SK-N-SH (cell line): ENCODE results near the gene OSBPL6.

ENCODE experiments used
- ELF1 ChIP-seq: IDR thresholded peaks from 2 replicates; pipeline ENCODE4 v1.4.0; 2012
- EZH2phosphoT487 ChIP-seq: fragments of 200-600 bp; sonication (generic); IDR thresholded peaks from 2 replicates; pipeline ENCODE4 v1.6.1; 2017; ENCODE audit warnings: low read depth, mixed run types, mild to moderate bottlenecking, antibody characterized with exemption, moderate library complexity, borderline replicate concordance
- GATA2 ChIP-seq: sonication (generic); formaldehyde crosslinking; IDR thresholded peaks from 2 replicates; pipeline ENCODE4 v1.5.0; 2020; ENCODE audit warnings: mild to moderate bottlenecking, missing genetic modification reagents
- JUND ChIP-seq: IDR thresholded peaks from 2 replicates; pipeline ENCODE4 v1.4.0; 2012
- RAD21 ChIP-seq: IDR thresholded peaks from 2 replicates; pipeline ENCODE4 v1.6.1; 2012; ENCODE audit warnings: mild to moderate bottlenecking, low read length
- RFX5 ChIP-seq: IDR thresholded peaks from 2 replicates; pipeline ENCODE4 v1.6.1; 2012; ENCODE audit warnings: mild to moderate bottlenecking, improper control_type of control experiment, low read length
- SIN3A ChIP-seq: IDR thresholded peaks from 2 replicates; pipeline ENCODE4 v1.6.1; 2012; ENCODE audit warnings: low read depth, mild to moderate bottlenecking, low read length, moderate library complexity, borderline replicate concordance
- SMC3 ChIP-seq: IDR thresholded peaks from 2 replicates; pipeline ENCODE4 v1.6.1; 2012; ENCODE audit warnings: low read depth, low read length, improper control_type of control experiment
- TF ChIP-seq, protein P1 (sequence below): IDR thresholded peaks from 2 replicates; pipeline ENCODE4 v1.4.0; 2012; ENCODE audit warnings: low read depth, borderline replicate concordance
- TF ChIP-seq, protein P2 (sequence below): fragments of 200-600 bp; sonication (generic); IDR thresholded peaks from 2 replicates; pipeline ENCODE4 v1.6.1; 2017; ENCODE audit warnings: antibody characterized with exemption, mild to moderate bottlenecking, moderate library complexity
- TF ChIP-seq, protein P3 (sequence below): IDR thresholded peaks from 2 replicates; pipeline ENCODE4 v1.6.1; 2012; ENCODE audit warnings: mild to moderate bottlenecking, low read depth, low read length, moderate library complexity
- TF ChIP-seq, protein P4 (sequence below): fragments of 150-350 bp; IDR thresholded peaks from 2 replicates; pipeline ENCODE4 v1.6.1; 2016; ENCODE audit warnings: mild to moderate bottlenecking, low read depth, low read length
- TF ChIP-seq, protein P5 (sequence below): fragments of 150-350 bp; IDR thresholded peaks from 2 replicates; pipeline ENCODE4 v1.6.1; 2017; ENCODE audit warnings: antibody characterized with exemption, low read length, low read depth, borderline replicate concordance

DNA sequence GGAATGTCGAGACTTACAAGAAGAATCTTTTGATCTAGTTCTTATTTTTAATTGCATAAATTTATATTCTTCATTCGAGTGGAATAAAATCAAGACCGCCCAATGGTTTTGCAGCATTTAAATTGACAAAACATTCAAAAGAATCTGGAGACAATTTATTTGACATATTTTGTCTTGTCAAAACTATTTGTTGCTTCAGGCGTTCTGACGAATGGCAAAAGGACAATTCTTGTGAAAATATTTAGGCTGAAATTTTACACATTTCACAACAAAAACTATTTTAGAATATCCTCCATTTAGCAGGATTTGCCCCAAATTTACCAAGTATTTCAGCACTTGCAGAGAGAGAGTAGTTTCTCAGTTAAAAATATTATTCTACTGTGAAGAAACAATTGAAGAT lies 214.9 kb downstream of the OSBPL6 start:
- TF ChIP-seq SIN3A, result no peak
- TF ChIP-seq, protein P1, sequence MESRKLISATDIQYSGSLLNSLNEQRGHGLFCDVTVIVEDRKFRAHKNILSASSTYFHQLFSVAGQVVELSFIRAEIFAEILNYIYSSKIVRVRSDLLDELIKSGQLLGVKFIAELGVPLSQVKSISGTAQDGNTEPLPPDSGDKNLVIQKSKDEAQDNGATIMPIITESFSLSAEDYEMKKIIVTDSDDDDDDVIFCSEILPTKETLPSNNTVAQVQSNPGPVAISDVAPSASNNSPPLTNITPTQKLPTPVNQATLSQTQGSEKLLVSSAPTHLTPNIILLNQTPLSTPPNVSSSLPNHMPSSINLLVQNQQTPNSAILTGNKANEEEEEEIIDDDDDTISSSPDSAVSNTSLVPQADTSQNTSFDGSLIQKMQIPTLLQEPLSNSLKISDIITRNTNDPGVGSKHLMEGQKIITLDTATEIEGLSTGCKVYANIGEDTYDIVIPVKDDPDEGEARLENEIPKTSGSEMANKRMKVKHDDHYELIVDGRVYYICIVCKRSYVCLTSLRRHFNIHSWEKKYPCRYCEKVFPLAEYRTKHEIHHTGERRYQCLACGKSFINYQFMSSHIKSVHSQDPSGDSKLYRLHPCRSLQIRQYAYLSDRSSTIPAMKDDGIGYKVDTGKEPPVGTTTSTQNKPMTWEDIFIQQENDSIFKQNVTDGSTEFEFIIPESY, result no peak
- TF ChIP-seq JUND, result no peak
- TF ChIP-seq RAD21, result no peak
- TF ChIP-seq ELF1, result no peak
- TF ChIP-seq, protein P2, sequence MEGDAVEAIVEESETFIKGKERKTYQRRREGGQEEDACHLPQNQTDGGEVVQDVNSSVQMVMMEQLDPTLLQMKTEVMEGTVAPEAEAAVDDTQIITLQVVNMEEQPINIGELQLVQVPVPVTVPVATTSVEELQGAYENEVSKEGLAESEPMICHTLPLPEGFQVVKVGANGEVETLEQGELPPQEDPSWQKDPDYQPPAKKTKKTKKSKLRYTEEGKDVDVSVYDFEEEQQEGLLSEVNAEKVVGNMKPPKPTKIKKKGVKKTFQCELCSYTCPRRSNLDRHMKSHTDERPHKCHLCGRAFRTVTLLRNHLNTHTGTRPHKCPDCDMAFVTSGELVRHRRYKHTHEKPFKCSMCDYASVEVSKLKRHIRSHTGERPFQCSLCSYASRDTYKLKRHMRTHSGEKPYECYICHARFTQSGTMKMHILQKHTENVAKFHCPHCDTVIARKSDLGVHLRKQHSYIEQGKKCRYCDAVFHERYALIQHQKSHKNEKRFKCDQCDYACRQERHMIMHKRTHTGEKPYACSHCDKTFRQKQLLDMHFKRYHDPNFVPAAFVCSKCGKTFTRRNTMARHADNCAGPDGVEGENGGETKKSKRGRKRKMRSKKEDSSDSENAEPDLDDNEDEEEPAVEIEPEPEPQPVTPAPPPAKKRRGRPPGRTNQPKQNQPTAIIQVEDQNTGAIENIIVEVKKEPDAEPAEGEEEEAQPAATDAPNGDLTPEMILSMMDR, result no peak
- TF ChIP-seq RFX5, result no peak
- TF ChIP-seq GATA2, result no peak
- TF ChIP-seq EZH2phosphoT487, result no peak
- TF ChIP-seq, protein P3, sequence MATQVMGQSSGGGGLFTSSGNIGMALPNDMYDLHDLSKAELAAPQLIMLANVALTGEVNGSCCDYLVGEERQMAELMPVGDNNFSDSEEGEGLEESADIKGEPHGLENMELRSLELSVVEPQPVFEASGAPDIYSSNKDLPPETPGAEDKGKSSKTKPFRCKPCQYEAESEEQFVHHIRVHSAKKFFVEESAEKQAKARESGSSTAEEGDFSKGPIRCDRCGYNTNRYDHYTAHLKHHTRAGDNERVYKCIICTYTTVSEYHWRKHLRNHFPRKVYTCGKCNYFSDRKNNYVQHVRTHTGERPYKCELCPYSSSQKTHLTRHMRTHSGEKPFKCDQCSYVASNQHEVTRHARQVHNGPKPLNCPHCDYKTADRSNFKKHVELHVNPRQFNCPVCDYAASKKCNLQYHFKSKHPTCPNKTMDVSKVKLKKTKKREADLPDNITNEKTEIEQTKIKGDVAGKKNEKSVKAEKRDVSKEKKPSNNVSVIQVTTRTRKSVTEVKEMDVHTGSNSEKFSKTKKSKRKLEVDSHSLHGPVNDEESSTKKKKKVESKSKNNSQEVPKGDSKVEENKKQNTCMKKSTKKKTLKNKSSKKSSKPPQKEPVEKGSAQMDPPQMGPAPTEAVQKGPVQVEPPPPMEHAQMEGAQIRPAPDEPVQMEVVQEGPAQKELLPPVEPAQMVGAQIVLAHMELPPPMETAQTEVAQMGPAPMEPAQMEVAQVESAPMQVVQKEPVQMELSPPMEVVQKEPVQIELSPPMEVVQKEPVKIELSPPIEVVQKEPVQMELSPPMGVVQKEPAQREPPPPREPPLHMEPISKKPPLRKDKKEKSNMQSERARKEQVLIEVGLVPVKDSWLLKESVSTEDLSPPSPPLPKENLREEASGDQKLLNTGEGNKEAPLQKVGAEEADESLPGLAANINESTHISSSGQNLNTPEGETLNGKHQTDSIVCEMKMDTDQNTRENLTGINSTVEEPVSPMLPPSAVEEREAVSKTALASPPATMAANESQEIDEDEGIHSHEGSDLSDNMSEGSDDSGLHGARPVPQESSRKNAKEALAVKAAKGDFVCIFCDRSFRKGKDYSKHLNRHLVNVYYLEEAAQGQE, result no peak
- TF ChIP-seq SMC3, result no peak
- TF ChIP-seq, protein P4, sequence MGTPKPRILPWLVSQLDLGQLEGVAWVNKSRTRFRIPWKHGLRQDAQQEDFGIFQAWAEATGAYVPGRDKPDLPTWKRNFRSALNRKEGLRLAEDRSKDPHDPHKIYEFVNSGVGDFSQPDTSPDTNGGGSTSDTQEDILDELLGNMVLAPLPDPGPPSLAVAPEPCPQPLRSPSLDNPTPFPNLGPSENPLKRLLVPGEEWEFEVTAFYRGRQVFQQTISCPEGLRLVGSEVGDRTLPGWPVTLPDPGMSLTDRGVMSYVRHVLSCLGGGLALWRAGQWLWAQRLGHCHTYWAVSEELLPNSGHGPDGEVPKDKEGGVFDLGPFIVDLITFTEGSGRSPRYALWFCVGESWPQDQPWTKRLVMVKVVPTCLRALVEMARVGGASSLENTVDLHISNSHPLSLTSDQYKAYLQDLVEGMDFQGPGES, result no peak
- TF ChIP-seq, protein P5, sequence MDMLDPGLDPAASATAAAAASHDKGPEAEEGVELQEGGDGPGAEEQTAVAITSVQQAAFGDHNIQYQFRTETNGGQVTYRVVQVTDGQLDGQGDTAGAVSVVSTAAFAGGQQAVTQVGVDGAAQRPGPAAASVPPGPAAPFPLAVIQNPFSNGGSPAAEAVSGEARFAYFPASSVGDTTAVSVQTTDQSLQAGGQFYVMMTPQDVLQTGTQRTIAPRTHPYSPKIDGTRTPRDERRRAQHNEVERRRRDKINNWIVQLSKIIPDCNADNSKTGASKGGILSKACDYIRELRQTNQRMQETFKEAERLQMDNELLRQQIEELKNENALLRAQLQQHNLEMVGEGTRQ, result no peak
